Right ventricle myocardium superior (tissue), 1 donor: ENCODE measurements around the gene CACFD1. TPM values are rescaled to one million over a fixed set of nuclear protein-coding genes. Genes with fewer than 3 reads are reported as not detected.

ENCODE experiments used
- ATAC-seq: fragments of 200-7000 bp; cut with Tn5 transposase; one replicate; pipeline ENCODE4 v1.9.1; 2020; ENCODE audit warnings: mild to moderate bottlenecking; ENCODE audit not compliant: poor library complexity
- DNase-seq: peaks from one replicate; pipeline ENCODE4 v3.0.0-alpha.2; 2020
- intact Hi-C: fragments of 100-400 bp; cut with DNase I; formaldehyde crosslinking; loops from one replicate; pipeline ENCODE4 v1.11.2; 2022
- total RNA-seq: library from RNA; stranded (reverse); fragmentation: NEBNext Ultra II Directional; extraction: Animal tissue kit (Norgen Biotek cat#: 25700); gene quantifications from one replicate; pipeline ENCODE4 v1.2.1, GENCODE V29; 2021
- donor health status: DM: no; HTN: yes; CAD: no; lungs with severe emphysema.

Gene CACFD1
- total RNA-seq, 1 donor from 2014 or later, result 12.9 TPM

DNA sequence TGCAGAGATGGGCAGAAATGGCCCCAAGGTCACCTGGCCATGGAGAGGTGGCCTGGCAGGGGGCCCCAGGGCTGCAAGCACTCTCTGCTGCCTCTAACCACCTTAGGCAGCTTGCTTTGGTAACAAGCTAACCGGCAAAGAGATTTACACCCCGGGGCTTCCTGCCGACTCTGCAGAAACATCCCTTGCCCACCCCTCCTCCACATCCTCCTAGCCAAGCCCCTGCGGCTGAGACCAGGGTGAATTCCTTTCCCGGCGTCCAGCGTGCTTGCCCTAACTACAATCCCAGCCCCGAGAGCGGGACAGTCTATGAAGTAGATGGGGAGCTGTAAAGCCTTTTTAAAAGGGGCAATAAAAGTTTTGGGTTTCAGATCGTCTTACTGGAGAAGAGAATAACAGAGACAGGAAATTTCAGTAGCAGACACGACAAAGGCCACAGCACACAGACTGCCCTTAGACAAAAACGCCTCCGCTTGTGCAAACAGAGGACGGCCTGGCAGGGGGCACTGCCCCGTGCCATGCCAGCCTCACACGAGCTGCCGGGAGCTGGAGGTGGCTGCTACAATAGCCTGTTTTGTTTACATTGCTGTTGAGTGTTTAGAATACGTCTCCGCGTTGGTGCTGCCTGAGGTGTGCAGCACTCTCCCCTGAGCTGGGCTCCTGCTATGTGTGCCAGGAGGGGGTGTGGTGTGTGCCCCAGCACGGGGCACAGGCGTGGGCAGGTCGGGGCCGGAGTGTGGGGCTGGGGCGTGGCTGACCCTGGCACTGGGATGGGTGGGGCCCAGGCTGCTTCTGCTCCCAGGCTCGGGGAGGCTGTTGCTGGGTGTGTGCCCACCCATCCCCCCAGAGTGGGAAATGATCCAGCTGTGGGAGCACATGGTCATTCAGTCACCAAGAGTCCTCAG, 49.7 kb downstream of the CACFD1 start:
- intact Hi-C loops, result no loop called here
- no peak for ATAC-seq

DNA sequence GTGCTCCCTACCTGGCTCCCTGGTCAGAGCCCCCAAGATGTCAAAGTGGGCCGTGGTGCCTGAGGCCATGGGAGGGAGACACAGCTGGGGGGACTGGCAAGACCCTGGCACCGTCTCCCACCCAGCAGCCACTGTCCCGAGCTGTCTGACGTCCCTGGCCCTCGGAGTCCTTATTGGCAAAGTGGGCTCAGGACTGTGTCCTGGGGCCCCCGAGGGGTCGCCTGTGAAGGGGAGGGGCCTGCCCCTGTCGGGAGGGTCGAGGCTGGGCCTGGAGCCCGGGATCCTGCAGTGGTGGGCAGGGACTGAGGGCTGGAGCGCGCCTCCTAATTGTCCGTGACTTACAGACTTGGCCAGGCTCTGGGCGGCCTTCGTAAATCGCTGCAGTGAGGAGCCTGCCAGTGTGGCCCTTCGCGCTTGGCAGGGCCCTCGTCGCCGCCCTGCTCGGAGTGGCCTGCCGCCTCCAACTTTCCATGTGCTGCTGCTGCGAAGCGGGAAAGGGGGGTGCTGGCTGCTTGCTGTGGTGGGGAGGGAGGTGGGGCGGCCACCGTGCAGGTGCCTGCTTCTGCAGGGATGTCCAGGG, 51.2 kb downstream of the CACFD1 start:
- intact Hi-C loops, result no loop called here
- DNase-seq (peak; percentile 33), ATAC-seq (no peak)

More for the DNA sequence above, 49.7 kb downstream of the CACFD1 start:
- peak; percentile 40 for DNase-seq

DNA sequence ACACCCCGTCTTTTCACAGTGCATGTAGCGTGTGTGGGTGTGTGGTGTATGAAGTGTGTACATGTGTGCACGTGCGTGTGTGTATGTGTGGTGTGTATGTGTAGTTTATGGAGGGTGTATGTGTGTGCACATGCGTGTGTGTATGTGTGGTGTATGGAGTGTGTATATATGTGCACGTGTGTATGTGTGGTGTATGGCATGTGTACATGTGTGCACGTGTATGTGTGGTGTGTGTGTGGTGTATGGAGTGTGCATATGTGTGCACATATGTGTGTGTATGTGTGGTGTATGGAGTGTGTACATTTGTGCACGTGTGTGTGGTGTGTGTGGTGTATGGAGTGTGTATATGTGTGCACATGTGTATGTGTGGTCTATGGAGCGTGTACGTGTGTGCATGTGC, 51.8 kb downstream of the CACFD1 start:
- no peak for ATAC-seq
- DNase-seq, result no peak
- intact Hi-C loops, result no loop called here

- DNase-seq, result peak; percentile 33
- intact Hi-C loops, result no loop called here
- no peak for ATAC-seq
Measured at GRCh38 chr9:133512253-133513213, 52.8 kb downstream of the CACFD1 start.

- ATAC-seq (peak; percentile 38), DNase-seq (peak; percentile 56)
- intact Hi-C loops, result no loop called here
Measured at GRCh38 chr9:133513214-133514100, 53.7 kb downstream of the CACFD1 start.

GRCh38 chr9:133514460-133515239, 54.9 kb downstream of the CACFD1 start:
- intact Hi-C loops, result no loop called here
- DNase-seq (peak; percentile 89), ATAC-seq (peak; percentile 81)

- no peak for ATAC-seq
- no peak for DNase-seq
Measured at GRCh38 chr9:133515240-133515610, 55.4 kb downstream of the CACFD1 start.

GRCh38 chr9:133515615-133516255, 56.0 kb downstream of the CACFD1 start:
- peak; percentile 35 for DNase-seq
- intact Hi-C loops, result no loop called here
- no peak for ATAC-seq

More at GRCh38 chr9:133515240-133515610, 55.4 kb downstream of the CACFD1 start:
- intact Hi-C loops, result no loop called here

DNA sequence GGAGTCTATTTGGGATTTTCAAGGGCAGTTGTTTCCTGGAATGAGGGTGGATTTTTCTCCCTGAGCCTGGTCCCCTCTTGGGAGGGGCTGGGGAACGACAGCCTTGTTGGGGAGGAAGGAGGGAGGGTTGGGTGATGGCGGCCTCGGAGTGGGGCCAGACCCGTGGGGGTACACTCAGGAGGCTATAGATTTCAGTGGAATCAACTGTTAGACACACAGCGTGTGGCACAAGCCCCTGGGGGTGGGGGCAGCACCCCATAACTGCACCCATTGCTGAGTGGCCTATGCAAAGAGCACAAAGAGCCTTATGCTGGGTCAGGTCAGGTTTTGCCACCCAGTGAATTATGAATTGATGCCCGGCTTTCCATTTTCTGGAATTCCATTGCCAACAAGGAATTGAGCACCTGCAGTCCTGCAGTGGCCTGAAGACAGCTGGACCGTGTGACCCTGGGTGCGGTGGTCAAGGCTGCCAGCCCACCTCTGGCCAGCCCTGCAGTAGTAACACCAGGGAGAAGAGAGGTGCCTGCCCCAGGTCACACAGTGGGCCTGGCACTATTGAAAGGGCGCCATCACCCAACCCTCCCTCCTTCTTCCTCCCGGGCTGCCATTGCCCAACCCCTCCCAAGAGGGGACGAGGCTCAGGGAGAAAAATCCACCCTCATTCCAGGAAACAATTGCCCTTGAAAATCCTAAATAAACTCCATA, 56.6 kb downstream of the CACFD1 start:
- intact Hi-C loops, result no loop called here
- DNase-seq (peak; percentile 21), ATAC-seq (no peak)

GRCh38 chr9:133516961-133517350, 57.2 kb downstream of the CACFD1 start:
- ATAC-seq (no peak), DNase-seq (peak; percentile 35)
- intact Hi-C loops, result no loop called here

DNA sequence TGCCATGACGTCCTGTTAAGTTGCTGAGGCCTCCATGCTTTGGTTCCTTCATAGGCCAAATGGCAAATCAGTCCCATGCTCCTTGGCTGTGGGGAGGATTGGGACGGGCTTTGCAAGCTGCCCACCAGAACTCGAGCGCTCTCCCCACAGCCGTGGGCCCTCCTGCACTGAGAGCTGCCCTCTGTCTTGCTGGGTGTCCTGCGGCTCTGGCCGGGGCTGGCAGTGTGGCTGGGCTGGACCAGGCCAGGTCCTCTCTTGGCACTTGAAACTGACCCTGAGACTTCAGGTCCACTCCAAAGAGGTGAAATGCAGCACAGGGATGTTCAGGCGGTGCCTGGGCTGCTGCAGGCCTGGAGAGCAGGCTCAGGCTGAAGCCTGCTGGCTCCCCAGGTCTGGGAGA, 57.9 kb downstream of the CACFD1 start:
- ATAC-seq (no peak), DNase-seq (peak; percentile 22)
- intact Hi-C loops, result no loop called here

GRCh38 chr9:133518200-133518599, 58.4 kb downstream of the CACFD1 start:
- DNase-seq, result peak; percentile 13
- ATAC-seq, result no peak
- intact Hi-C loops, result no loop called here

- peak; percentile 18 for DNase-seq
- no peak for ATAC-seq
- intact Hi-C loops, result no loop called here
Measured at GRCh38 chr9:133518706-133519449, 59.1 kb downstream of the CACFD1 start.

- intact Hi-C loops, result no loop called here
- DNase-seq (no peak), ATAC-seq (no peak)
Measured at GRCh38 chr9:133519693-133520092, 59.9 kb downstream of the CACFD1 start.

DNA sequence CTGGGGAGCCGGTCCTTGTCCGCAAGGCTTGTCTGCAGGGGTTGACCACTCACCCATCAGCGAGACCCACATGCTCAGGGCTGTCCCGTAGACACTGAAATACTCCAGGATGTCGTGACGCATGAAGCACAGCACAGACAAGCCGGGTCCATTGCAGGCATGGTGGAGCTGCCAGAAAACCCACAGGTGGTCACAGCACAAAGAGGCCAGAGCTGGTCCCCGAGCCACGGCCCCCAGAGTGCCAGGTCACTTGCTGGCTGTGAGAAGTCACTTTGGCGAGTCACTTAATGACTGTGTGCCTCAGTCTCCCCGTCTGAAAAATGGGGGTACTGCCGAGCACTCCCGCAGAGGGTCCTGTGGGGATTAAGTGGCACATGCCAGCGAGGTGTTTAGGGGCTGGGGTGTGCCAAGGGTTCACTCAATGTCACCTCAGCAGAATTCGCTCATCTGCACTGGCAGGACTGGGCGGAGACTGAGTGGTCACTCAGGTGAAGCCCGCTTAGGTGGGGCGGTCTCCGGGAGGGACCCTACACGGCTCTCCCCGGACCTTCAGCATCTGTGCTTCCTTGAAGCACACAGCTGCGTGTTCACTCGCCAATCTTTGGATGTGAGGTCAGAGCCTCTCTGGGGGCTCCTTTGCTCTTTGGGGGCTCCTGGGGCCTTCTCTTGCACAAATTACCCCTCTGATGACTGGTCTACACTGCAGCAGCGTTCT, 60.5 kb downstream of the CACFD1 start:
- no peak for ATAC-seq
- intact Hi-C loops, result no loop called here
- peak; percentile 22 for DNase-seq
